Endothelial cell of umbilical vein (primary cell): ENCODE results near the gene YARS2. TPM values are rescaled to one million over a fixed set of nuclear protein-coding genes. Genes with fewer than 3 reads are reported as not detected.

Experiments used
- BruUV-seq: library from RNA; stranded (reverse); fragments of 400-500 nt; replicated peaks from 2 replicates; lab custom pipeline; 2021; lab: Mats Ljungman, UMichigan
- CTCF ChIA-PET: fragments of 300-600, 350-600 bp; sonication (Branson Sonifier 250); formaldehyde crosslinking; loops from one replicate; lab custom pipeline; 2021; ENCODE audit warnings: antibody characterized with exemption, inconsistent platforms; lab: Charles Lee
- POLR2A ChIA-PET: fragments of 300-600, 350-600 bp; sonication (Branson Sonifier 250); formaldehyde crosslinking; loops from one replicate; lab custom pipeline; 2021; ENCODE audit warnings: antibody characterized with exemption, inconsistent platforms; lab: Charles Lee
- DNase-seq: peaks from one replicate; pipeline ENCODE4 v3.0.0-alpha.2; 2011; ENCODE audit warnings: low read depth, low spot score
- FAIRE-seq: peaks from 2 replicates; lab custom pipeline; 2011; peaks lifted over from hg19 to GRCh38; lab: Jason Lieb, UNC
- H2AFZ ChIP-seq: 2 replicates; pipeline ENCODE4 v1.6.0; 2012; ENCODE audit warnings: low read depth, low read length, control low read depth, inconsistent platforms
- H3K27ac ChIP-seq: 2 replicates; pipeline ENCODE4 v1.5.1; 2011; ENCODE audit warnings: low read depth, mild to moderate bottlenecking, control low read depth, low read length, moderate library complexity; ENCODE audit not compliant: insufficient read depth
- H3K27me3 ChIP-seq, 2 experiments: 2 replicates each; pipeline versions ENCODE4 v1.6.0 to v1.6.1; 2011; ENCODE audit warnings: low read length in 2 of 2, mixed read lengths in 1 of 2; ENCODE audit not compliant: control insufficient read depth in 2 of 2, insufficient read depth in 2 of 2
- H3K36me3 ChIP-seq, 2 experiments: 2 replicates in 1 of 2; 3 replicates in 1 of 2; pipeline ENCODE4 v1.5.1; 2011; ENCODE audit warnings: low read length in 2 of 2, mild to moderate bottlenecking in 1 of 2, moderate library complexity in 1 of 2; ENCODE audit not compliant: control insufficient read depth in 2 of 2, insufficient read depth in 2 of 2; ENCODE audit errors: extremely low read depth in 1 of 2
- H3K4me1 ChIP-seq: 3 replicates; pipeline ENCODE4 v1.5.1; 2011; ENCODE audit warnings: mild to moderate bottlenecking, low read length; ENCODE audit not compliant: control insufficient read depth, insufficient read depth; ENCODE audit errors: extremely low read depth
- H3K4me2 ChIP-seq: 2 replicates; pipeline ENCODE4 v1.6.1; 2011; ENCODE audit warnings: low read length, control low read depth, mixed read lengths; ENCODE audit not compliant: insufficient read depth
- H3K4me3 ChIP-seq, 3 experiments: fragments of 200-600 bp in 1 of 3; sonication (generic), shearing (Covaris generic) in 1 of 3; replicated peaks in 1 of 3; 2 replicates each; pipeline ENCODE4 v1.5.1; 2011 to 2016; ENCODE audit warnings: control low read depth in 3 of 3, low read length in 3 of 3, mild to moderate bottlenecking in 2 of 3, inconsistent platforms in 1 of 3, low read depth in 1 of 3, moderate library complexity in 1 of 3; ENCODE audit not compliant: insufficient read depth in 1 of 3
- H3K79me2 ChIP-seq: 2 replicates; pipeline ENCODE4 v1.6.0; 2012; ENCODE audit warnings: low read length, inconsistent platforms; ENCODE audit not compliant: control insufficient read depth, insufficient read depth
- H3K9ac ChIP-seq: replicated peaks from 2 replicates; pipeline ENCODE3; 2011; ENCODE audit warnings: low read length, control low read depth; ENCODE audit not compliant: insufficient read depth; ENCODE audit errors: extremely low read depth
- H3K9me1 ChIP-seq: replicated peaks from 3 replicates; pipeline ENCODE4 v1.6.0; 2011; ENCODE audit warnings: mild to moderate bottlenecking, low read length; ENCODE audit not compliant: control insufficient read depth, insufficient read depth; ENCODE audit errors: extremely low read depth
- H3K9me3 ChIP-seq: replicated peaks from 2 replicates; pipeline ENCODE4 v1.5.1; 2012; ENCODE audit warnings: low read length, inconsistent platforms; ENCODE audit not compliant: control insufficient read depth, insufficient read depth
- H4K20me1 ChIP-seq: replicated peaks from 2 replicates; pipeline ENCODE3; 2011; ENCODE audit warnings: mild to moderate bottlenecking, low read length; ENCODE audit not compliant: control insufficient read depth, insufficient read depth; ENCODE audit errors: extremely low read depth
- EZH2 ChIP-seq: IDR thresholded peaks from 2 replicates; pipeline ENCODE4 v1.6.1; 2012; ENCODE audit warnings: borderline replicate concordance, low read depth, mild to moderate bottlenecking, moderate library complexity, low read length, inconsistent platforms; ENCODE audit not compliant: severe bottlenecking
- FOS ChIP-seq: IDR thresholded peaks from 2 replicates; pipeline ENCODE4 v1.6.1; 2011; ENCODE audit warnings: mild to moderate bottlenecking, low read length, moderate library complexity, borderline replicate concordance; ENCODE audit not compliant: insufficient read depth
- GATA2 ChIP-seq: IDR thresholded peaks from 2 replicates; pipeline ENCODE4 v1.7.0; 2011; ENCODE audit warnings: low read depth, mild to moderate bottlenecking, moderate library complexity, mixed read lengths, low read length; ENCODE audit not compliant: insufficient read length, insufficient read depth
- JUN ChIP-seq: IDR thresholded peaks from 2 replicates; pipeline ENCODE4 v1.6.1; 2011; ENCODE audit warnings: borderline replicate concordance, low read depth; ENCODE audit not compliant: insufficient read length, insufficient read depth
- MYC ChIP-seq: IDR thresholded peaks from one replicate; pipeline ENCODE4 v1.6.1; 2011; ENCODE audit warnings: mild to moderate bottlenecking, low read depth, low read length
- POLR2A ChIP-seq: IDR thresholded peaks from 2 replicates; pipeline ENCODE4 v1.6.1; 2012; ENCODE audit warnings: low read depth, mild to moderate bottlenecking, control low read depth, low read length
- POLR2AphosphoS5 ChIP-seq: IDR thresholded peaks from 2 replicates; pipeline ENCODE4 v1.6.1; 2012; ENCODE audit warnings: low read depth, mild to moderate bottlenecking, control low read depth, low read length, moderate library complexity; ENCODE audit not compliant: insufficient read depth
- dilution Hi-C: fragments of 300-500 bp; cut with MboI; formaldehyde crosslinking; loops from one replicate; pipeline ENCODE4 v1.15.0; 2019; ENCODE audit warnings: low sequenced_read_pairs; ENCODE audit not compliant: extremely low pct_ligation_motif_present
- intact Hi-C: fragments of 100-400 bp; cut with micrococcal nuclease; formaldehyde crosslinking; loops from one replicate; pipeline ENCODE4 v1.10.0; 2022
- polyA plus RNA-seq, 4 experiments: library from polyadenylated mRNA; depleted of rRNA in 3 of 4; stranded (reverse) in 3 of 4; unstranded in 1 of 4; fragments of >200 nt; gene quantifications; 2 replicates each; pipeline versions ENCODE4 v1.2.1 to v1.2.3, GENCODE V29; 2011 to 2012; ENCODE audit warnings: missing spikeins in 1 of 4
- total RNA-seq: library from RNA; stranded (reverse); gene quantifications from 2 replicates; pipeline ENCODE4 v1.2.3, GENCODE V29; 2021
- TF ChIP-seq, protein P1 (sequence below): IDR thresholded peaks from 2 replicates; pipeline ENCODE4 v1.6.1; 2011; ENCODE audit not compliant: insufficient read depth, insufficient read length
- TF ChIP-seq, protein P2 (sequence below), 2 donors: IDR thresholded peaks; 1 replicate in 1 of 2; 2 replicates in 1 of 2; pipeline ENCODE4 v1.5.1; 2011; ENCODE audit warnings: low read length in 2 of 2, mild to moderate bottlenecking in 2 of 2, moderate library complexity in 2 of 2, control low read depth in 1 of 2, inconsistent platforms in 1 of 2, low read depth in 1 of 2; ENCODE audit not compliant: insufficient read depth in 1 of 2; ENCODE audit errors: extremely low read depth in 1 of 2

Gene YARS2
- total and polyA plus RNA-seq, 2 donors (not counting 3 experiments of a cell fraction or from before 2014, with no cell fraction given), result 24.6 to 26.8 TPM

DNA sequence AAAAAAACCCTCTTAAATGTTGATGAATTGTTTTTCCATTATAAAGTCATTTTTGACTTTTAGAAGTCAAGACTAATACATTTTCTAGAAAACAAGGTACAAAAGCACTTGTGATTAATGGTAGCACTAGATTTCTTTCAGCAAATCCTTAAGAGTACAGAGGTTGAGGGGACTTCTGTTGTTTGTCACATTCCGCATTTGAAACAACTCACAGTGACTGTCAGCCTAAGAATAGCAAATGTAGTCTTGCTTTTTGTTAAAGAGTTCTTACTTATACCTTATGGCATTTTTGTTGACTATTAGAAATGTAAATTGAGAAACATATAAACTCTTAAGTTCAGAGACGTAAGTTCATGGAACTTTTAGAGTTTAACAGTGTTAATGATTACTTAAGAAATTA, 16.4 kb downstream of the YARS2 start:
- peaks cover 2% of the 10 kb centered on the region for H3K79me2 ChIP-seq
- intact Hi-C loops (no loop called here), dilution Hi-C loops (no loop called here)
- peaks cover 3% of the 10 kb centered on the region for H4K20me1 ChIP-seq
- no peaks in the 10 kb centered on the region for H3K27me3 ChIP-seq
- ChIA-PET CTCF (no interaction called here), POLR2A (no interaction called here)
- TF ChIP-seq, protein P1, sequence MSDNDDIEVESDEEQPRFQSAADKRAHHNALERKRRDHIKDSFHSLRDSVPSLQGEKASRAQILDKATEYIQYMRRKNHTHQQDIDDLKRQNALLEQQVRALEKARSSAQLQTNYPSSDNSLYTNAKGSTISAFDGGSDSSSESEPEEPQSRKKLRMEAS, result no peak
- no peak for TF ChIP-seq GATA2
- TF ChIP-seq EZH2, result no peak
- no peak for TF ChIP-seq JUN
- no peak for TF ChIP-seq POLR2A
- TF ChIP-seq, protein P2, sequence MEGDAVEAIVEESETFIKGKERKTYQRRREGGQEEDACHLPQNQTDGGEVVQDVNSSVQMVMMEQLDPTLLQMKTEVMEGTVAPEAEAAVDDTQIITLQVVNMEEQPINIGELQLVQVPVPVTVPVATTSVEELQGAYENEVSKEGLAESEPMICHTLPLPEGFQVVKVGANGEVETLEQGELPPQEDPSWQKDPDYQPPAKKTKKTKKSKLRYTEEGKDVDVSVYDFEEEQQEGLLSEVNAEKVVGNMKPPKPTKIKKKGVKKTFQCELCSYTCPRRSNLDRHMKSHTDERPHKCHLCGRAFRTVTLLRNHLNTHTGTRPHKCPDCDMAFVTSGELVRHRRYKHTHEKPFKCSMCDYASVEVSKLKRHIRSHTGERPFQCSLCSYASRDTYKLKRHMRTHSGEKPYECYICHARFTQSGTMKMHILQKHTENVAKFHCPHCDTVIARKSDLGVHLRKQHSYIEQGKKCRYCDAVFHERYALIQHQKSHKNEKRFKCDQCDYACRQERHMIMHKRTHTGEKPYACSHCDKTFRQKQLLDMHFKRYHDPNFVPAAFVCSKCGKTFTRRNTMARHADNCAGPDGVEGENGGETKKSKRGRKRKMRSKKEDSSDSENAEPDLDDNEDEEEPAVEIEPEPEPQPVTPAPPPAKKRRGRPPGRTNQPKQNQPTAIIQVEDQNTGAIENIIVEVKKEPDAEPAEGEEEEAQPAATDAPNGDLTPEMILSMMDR (IDR thresholded peaks at IDR 0.05; ENCODE audit: extremely low read depth in 1 of 2, insufficient read depth in 1 of 2, low read depth in 1 of 2, low read length in 2 of 2), result no peak
- no peak for TF ChIP-seq MYC
- no peak for TF ChIP-seq FOS
- TF ChIP-seq POLR2AphosphoS5, result no peak
- FAIRE-seq, result no peak
- H3K9me1 ChIP-seq, result no peaks in the 10 kb centered on the region
- DNase-seq, result no peak
- BruUV-seq, result no TSS peak
- no peak overlapping the region for H3K9ac ChIP-seq
- H3K9me3 ChIP-seq, result no peaks in the 10 kb centered on the region
- H3K4me2 ChIP-seq, result no peak overlapping the region
- no peak overlapping the region for H3K4me3 ChIP-seq
- no peak overlapping the region for H3K27ac ChIP-seq
- H2AFZ ChIP-seq, result no peak overlapping the region
- no peaks in the 10 kb centered on the region for H3K4me1 ChIP-seq
- H3K36me3 ChIP-seq, result peaks cover 17 to 27% of the 10 kb centered on the region in 2 experiments
